Inflammatory macrophage treated with lipopolysaccharide for 1 hour (primary cell): ENCODE data around the gene SPATA2L.

Experiments
- DNase-seq, 2 donors: peaks; one replicate each; pipeline ENCODE4 v3.0.0-alpha.2; 2020 to 2022

The SPATA2L gene

GRCh38 chr16:89653656-89654295, 47.7 kb downstream of the SPATA2L start:
- no peak for DNase-seq

- DNase-seq, result no peak
These were observed 49.9 kb downstream of the SPATA2L start for GRCh38 chr16:89651584-89651983.

GRCh38 chr16:89646906-89647305, 54.6 kb downstream of the SPATA2L start:
- DNase-seq, result no peak
